Breast epithelium (tissue), 4 donors: ENCODE data around the gene CARD8. TPM values are rescaled to one million over a fixed set of nuclear protein-coding genes. Genes with fewer than 3 reads are reported as not detected.

Experiments
- DNase-seq, 2 donors: peaks; one replicate each; pipeline ENCODE4 v3.0.0-alpha.2; 2019; ENCODE audit warnings: low spot score in 2 of 2
- H3K27ac ChIP-seq, 2 donors: fragments of 200-600 bp; sonication (generic) in 1 of 2; one replicate each; pipeline ENCODE4 v1.5.1; 2016 to 2019; ENCODE audit warnings: mild to moderate bottlenecking in 1 of 2
- H3K27me3 ChIP-seq, 2 donors: fragments of 200-600 bp; sonication (generic) in 1 of 2; one replicate each; pipeline versions ENCODE4 v1.5.1 to v1.6.0; 2017 to 2019; ENCODE audit warnings: control low read depth in 1 of 2, mild to moderate bottlenecking in 1 of 2
- H3K36me3 ChIP-seq: fragments of 200-600 bp; one replicate; pipeline ENCODE4 v1.5.1; 2019
- H3K4me1 ChIP-seq, 2 donors: fragments of 200-600 bp; sonication (generic); one replicate each; pipeline ENCODE4 v1.5.1; 2016 to 2019; ENCODE audit warnings: control low read depth in 1 of 2
- H3K4me3 ChIP-seq, 3 donors: fragments of 200-600 bp; sonication (generic); 1 replicate in 2 of 3; 2 replicates in 1 of 3; pipeline ENCODE4 v1.5.1; 2016 to 2019; ENCODE audit warnings: mild to moderate bottlenecking in 3 of 3, moderate library complexity in 2 of 3
- H3K9me3 ChIP-seq, 2 donors: fragments of 200-600 bp; sonication (generic) in 1 of 2; one replicate each; pipeline ENCODE4 v1.5.1; 2016 to 2019; ENCODE audit warnings: control low read depth in 1 of 2
- CTCF ChIP-seq, 3 donors: fragments of 450-650 bp; IDR thresholded peaks; one replicate each; pipeline ENCODE4 v1.5.1; 2016 to 2017; ENCODE audit warnings: antibody characterized with exemption in 3 of 3, mild to moderate bottlenecking in 3 of 3, moderate library complexity in 3 of 3
- POLR2A ChIP-seq: fragments of 450-650 bp; IDR thresholded peaks from one replicate; pipeline ENCODE4 v1.6.1; 2016; ENCODE audit warnings: antibody characterized with exemption, mild to moderate bottlenecking, moderate library complexity
- POLR2AphosphoS5 ChIP-seq, 3 donors: sonication (generic); formaldehyde crosslinking; IDR thresholded peaks; one replicate each; pipeline ENCODE4 v1.6.1; 2017; ENCODE audit warnings: antibody characterized with exemption in 3 of 3
- intact Hi-C: fragments of 100-400 bp; cut with DNase I; formaldehyde crosslinking; loops from one replicate; pipeline ENCODE4 v1.15.1; 2023; ENCODE audit warnings: low total_unique reads
- total RNA-seq, 3 donors: library from RNA; depleted of rRNA; stranded (reverse); fragments of >200 nt; gene quantifications; one replicate each; pipeline ENCODE4 v1.1.0, GENCODE V29; 2016

Gene CARD8
- total RNA-seq, 3 donors from 2014 or later = 35.0 to 39.0 (median 35.8) TPM

- Histone ChIP-seq H3K9me3 (peaks cover 4 to 10% of the 10 kb centered on the region in 2 donors), H3K4me1 (no peaks in the 10 kb centered on the region), H3K27me3 (no peaks in the 10 kb centered on the region), H3K4me3 (no peak overlapping the region), H3K27ac (no peak overlapping the region), H3K36me3 (no peaks in the 10 kb centered on the region)
- DNase-seq = no peak
- intact Hi-C loops = no loop called here
- TF ChIP-seq POLR2AphosphoS5 (IDR thresholded peaks at IDR 0.05) (no peak), CTCF (IDR thresholded peaks at IDR 0.05) (no peak), POLR2A (no peak)
Observed at GRCh38 chr19:48186015-48186414, 69.7 kb downstream of the CARD8 start.

- no peaks in the 10 kb centered on the region for H3K4me1 ChIP-seq
- H3K27ac ChIP-seq = no peak overlapping the region
- H3K36me3 ChIP-seq = no peaks in the 10 kb centered on the region
- peaks cover 4 to 13% of the 10 kb centered on the region in 2 donors for H3K9me3 ChIP-seq
- no peak overlapping the region for H3K4me3 ChIP-seq
- DNase-seq = no peak
- H3K27me3 ChIP-seq = no peaks in the 10 kb centered on the region
- TF ChIP-seq CTCF (IDR thresholded peaks at IDR 0.05) (no peak), POLR2A (no peak), POLR2AphosphoS5 (IDR thresholded peaks at IDR 0.05) (no peak)
- intact Hi-C loops = no loop called here
Observed at GRCh38 chr19:48183356-48183755, 72.4 kb downstream of the CARD8 start.

GRCh38 chr19:48182434-48182833 lies 73.3 kb downstream of the CARD8 start:
- no peak overlapping the region for H3K27ac ChIP-seq
- H3K9me3 ChIP-seq = peaks cover 4 to 13% of the 10 kb centered on the region in 2 donors
- intact Hi-C loops = no loop called here
- H3K4me1 ChIP-seq = no peaks in the 10 kb centered on the region
- no peaks in the 10 kb centered on the region for H3K27me3 ChIP-seq
- no peak overlapping the region for H3K4me3 ChIP-seq
- TF ChIP-seq POLR2AphosphoS5 (IDR thresholded peaks at IDR 0.05) (no peak), CTCF (IDR thresholded peaks at IDR 0.05) (no peak), POLR2A (no peak)
- DNase-seq = no peak
- H3K36me3 ChIP-seq = no peaks in the 10 kb centered on the region

- no peaks in the 10 kb centered on the region for H3K4me1 ChIP-seq
- peaks cover 4 to 13% of the 10 kb centered on the region in 2 donors for H3K9me3 ChIP-seq
- no peak for DNase-seq
- no peak overlapping the region for H3K4me3 ChIP-seq
- no peaks in the 10 kb centered on the region for H3K36me3 ChIP-seq
- H3K27me3 ChIP-seq = no peaks in the 10 kb centered on the region
- intact Hi-C loops = no loop called here
- H3K27ac ChIP-seq = no peak overlapping the region
- no peak for TF ChIP-seq CTCF (IDR thresholded peaks at IDR 0.05)
- TF ChIP-seq POLR2AphosphoS5 (IDR thresholded peaks at IDR 0.05) = no peak
- no peak for TF ChIP-seq POLR2A
Observed at GRCh38 chr19:48181505-48181904, 74.2 kb downstream of the CARD8 start.

GRCh38 chr19:48176226-48176625 lies 79.5 kb downstream of the CARD8 start:
- Histone ChIP-seq H3K4me1 (peaks cover 0 to 3% of the 10 kb centered on the region in 2 donors), H3K9me3 (peaks cover 0 to 6% of the 10 kb centered on the region in 2 donors), H3K36me3 (no peaks in the 10 kb centered on the region), H3K27me3 (no peaks in the 10 kb centered on the region), H3K27ac (no peak overlapping the region), H3K4me3 (no peak overlapping the region)
- DNase-seq = no peak
- TF ChIP-seq CTCF (IDR thresholded peaks at IDR 0.05) = no peak
- TF ChIP-seq POLR2A = no peak
- intact Hi-C loops = no loop called here
